Progenitor cell of endocrine pancreas (in vitro differentiated cells): Measurements from ENCODE around the gene WWC1. TPM values are rescaled to one million over a fixed set of nuclear protein-coding genes. Genes with fewer than 3 reads are reported as not detected.

ENCODE experiments used
- DNase-seq: peaks from one replicate; pipeline ENCODE4 v3.0.0; 2021; ENCODE audit warnings: low spot score; ENCODE audit not compliant: unreplicated experiment
- H3K27ac Mint-ChIP-seq: 2 replicates; pipeline ENCODE4 v1.8.0; 2021; ENCODE audit warnings: mild to moderate bottlenecking, moderate library complexity, mixed read lengths
- H3K27me3 Mint-ChIP-seq: 2 replicates; pipeline ENCODE4 v1.8.0; 2021; ENCODE audit warnings: mixed read lengths
- H3K36me3 Mint-ChIP-seq: 2 replicates; pipeline ENCODE4 v1.8.0; 2022; ENCODE audit warnings: mixed read lengths; ENCODE audit not compliant: insufficient read depth
- H3K4me1 Mint-ChIP-seq: 2 replicates; pipeline ENCODE4 v1.8.0; 2021; ENCODE audit warnings: low read depth, mixed read lengths
- H3K4me3 Mint-ChIP-seq: 2 replicates; pipeline ENCODE4 v1.8.0; 2021; ENCODE audit warnings: low read depth, mild to moderate bottlenecking, moderate library complexity, mixed read lengths
- H3K9me3 Mint-ChIP-seq: 2 replicates; pipeline ENCODE4 v1.8.0; 2021; ENCODE audit warnings: low read depth, mixed read lengths
- total RNA-seq: library from RNA; stranded (reverse); gene quantifications from 2 replicates; pipeline ENCODE4 v1.2.1, GENCODE V29; 2021
- TF ChIP-seq, protein P1 (sequence below): fragments of 200-600 bp; sonication (generic); IDR thresholded peaks from one replicate; pipeline ENCODE4 v1.5.0; 2021; ENCODE audit warnings: antibody characterized with exemption, mild to moderate bottlenecking; ENCODE audit not compliant: unreplicated experiment

The WWC1 gene
- total RNA-seq, 1 donor from 2014 or later = 62.3 TPM

DNA sequence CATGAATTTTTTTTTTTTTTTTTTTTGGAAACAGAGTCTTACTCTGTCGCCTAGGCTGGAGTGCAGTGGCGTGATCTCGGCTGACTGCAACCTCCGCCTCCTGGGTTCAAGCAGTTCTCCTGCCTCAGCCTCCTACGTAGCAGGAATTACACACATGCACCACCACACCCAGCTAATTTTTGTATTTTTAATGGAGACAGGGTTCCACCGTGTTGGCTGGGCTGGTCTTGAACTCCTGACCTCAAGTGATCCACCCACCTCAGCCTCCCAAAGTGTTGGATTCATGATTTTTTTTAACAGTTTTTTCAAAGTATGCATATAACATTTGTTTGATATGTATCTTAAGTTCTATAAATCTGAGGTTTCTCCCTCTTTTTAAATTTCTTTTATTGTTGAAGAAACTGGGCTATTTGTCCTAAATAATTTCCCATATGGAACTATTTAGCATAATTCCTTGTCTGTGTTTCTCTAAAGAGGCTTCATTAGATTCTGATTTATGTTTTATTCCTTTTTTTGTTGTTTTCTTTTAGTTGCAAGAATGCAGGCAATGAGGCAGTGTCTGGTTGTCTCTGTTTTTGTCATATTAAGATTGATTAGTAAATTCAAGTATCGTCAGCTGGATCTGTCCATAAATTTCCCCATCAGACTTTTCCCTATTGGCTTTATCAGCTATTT lies 211.3 kb downstream of the WWC1 start:
- Mint-ChIP-seq H3K9me3 (no peaks in the 10 kb centered on the region), H3K27me3 (no peaks in the 10 kb centered on the region), H3K36me3 (peaks cover 17% of the 10 kb centered on the region), H3K4me1 (no peaks in the 10 kb centered on the region), H3K27ac (no peak overlapping the region), H3K4me3 (no peak overlapping the region)
- TF ChIP-seq, protein P1, sequence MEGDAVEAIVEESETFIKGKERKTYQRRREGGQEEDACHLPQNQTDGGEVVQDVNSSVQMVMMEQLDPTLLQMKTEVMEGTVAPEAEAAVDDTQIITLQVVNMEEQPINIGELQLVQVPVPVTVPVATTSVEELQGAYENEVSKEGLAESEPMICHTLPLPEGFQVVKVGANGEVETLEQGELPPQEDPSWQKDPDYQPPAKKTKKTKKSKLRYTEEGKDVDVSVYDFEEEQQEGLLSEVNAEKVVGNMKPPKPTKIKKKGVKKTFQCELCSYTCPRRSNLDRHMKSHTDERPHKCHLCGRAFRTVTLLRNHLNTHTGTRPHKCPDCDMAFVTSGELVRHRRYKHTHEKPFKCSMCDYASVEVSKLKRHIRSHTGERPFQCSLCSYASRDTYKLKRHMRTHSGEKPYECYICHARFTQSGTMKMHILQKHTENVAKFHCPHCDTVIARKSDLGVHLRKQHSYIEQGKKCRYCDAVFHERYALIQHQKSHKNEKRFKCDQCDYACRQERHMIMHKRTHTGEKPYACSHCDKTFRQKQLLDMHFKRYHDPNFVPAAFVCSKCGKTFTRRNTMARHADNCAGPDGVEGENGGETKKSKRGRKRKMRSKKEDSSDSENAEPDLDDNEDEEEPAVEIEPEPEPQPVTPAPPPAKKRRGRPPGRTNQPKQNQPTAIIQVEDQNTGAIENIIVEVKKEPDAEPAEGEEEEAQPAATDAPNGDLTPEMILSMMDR = no peak
- DNase-seq = no peak

DNA sequence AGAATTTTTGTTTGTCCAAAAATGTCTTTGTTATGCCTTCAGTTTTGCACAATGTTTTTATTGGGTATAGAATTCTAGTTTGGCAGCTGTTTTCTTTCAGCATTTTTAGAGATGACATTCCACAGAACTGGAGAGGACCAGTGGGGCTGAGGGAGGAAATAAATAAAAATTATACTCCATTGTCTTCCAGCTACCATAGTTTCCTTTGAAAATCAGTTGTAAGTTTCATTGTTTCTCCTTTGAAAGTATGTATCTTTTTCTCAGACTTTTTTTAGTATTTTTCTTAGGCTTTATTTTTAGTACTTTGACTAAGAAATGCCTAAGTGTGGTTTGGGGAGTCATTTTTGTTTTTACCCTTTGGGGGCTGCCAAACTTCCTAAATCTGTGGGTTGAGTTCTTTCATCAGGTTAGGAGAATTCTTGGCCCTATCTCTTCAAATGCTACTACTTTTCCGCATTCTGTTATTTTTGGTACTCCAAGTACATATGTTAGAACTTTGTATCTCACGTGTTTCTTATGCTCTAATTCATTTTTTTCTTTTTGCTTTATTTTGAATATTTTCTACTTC lies 222.5 kb downstream of the WWC1 start:
- Mint-ChIP-seq H3K4me1 (no peaks in the 10 kb centered on the region), H3K27ac (no peak overlapping the region), H3K4me3 (no peak overlapping the region), H3K27me3 (no peaks in the 10 kb centered on the region), H3K36me3 (peaks cover 67% of the 10 kb centered on the region), H3K9me3 (peaks cover 9% of the 10 kb centered on the region)
- no peak for DNase-seq
- TF ChIP-seq, protein P1 = no peak

Other genes starting within 250 kb of the WWC1 start
- 94.6 and 102 TPM in 2 replicates for gene RARS1, start 194.8 kb downstream of the WWC1 start, total RNA-seq
- gene FBLL1, start 237.7 kb downstream of the WWC1 start, total RNA-seq = 3.1 and 4.5 TPM in 2 replicates